Measurements from ENCODE around the gene OTX1.

OTX1 gene

GRCh38 chr2:63029058-63029457 is 21.6 kb upstream of the OTX1 start:
- no peak for DNase-seq (ENCODE audit: low read depth)
- TF ChIP-seq, protein P1, sequence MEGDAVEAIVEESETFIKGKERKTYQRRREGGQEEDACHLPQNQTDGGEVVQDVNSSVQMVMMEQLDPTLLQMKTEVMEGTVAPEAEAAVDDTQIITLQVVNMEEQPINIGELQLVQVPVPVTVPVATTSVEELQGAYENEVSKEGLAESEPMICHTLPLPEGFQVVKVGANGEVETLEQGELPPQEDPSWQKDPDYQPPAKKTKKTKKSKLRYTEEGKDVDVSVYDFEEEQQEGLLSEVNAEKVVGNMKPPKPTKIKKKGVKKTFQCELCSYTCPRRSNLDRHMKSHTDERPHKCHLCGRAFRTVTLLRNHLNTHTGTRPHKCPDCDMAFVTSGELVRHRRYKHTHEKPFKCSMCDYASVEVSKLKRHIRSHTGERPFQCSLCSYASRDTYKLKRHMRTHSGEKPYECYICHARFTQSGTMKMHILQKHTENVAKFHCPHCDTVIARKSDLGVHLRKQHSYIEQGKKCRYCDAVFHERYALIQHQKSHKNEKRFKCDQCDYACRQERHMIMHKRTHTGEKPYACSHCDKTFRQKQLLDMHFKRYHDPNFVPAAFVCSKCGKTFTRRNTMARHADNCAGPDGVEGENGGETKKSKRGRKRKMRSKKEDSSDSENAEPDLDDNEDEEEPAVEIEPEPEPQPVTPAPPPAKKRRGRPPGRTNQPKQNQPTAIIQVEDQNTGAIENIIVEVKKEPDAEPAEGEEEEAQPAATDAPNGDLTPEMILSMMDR (IDR thresholded peaks at IDR 0.05; ENCODE audit: control insufficient read depth, insufficient read depth, low read depth, low read length, missing control alignments): no peak
- H3K4me3 ChIP-seq (ENCODE audit: control insufficient read depth, low read depth, low read length): no peak overlapping the region

DNA sequence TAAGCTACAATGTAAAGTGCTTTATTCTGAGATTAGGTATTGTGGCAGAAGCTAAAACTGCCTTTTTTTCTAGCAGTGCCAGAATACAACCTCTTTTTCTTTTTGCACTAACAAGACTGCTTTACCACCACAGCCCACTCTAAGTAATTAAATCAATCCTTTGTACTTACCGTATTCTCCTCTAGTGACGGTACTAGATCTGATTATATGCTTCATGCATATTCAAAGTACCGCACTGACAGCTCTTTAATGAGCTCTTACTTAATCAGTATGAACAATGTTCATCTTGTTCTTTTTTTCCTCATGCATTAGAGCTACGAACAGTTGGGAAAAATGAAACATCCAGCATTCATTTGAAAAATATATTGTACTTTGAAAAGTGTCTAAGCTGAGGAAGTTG is 16.1 kb upstream of the OTX1 start:
- no peak for DNase-seq (ENCODE audit: low read depth)
- H3K4me3 ChIP-seq (ENCODE audit: control insufficient read depth, low read depth, low read length): no peak overlapping the region
- TF ChIP-seq, protein P1 (IDR thresholded peaks at IDR 0.05; ENCODE audit: control insufficient read depth, insufficient read depth, low read depth, low read length, missing control alignments): no peak

- TF ChIP-seq, protein P1 (IDR thresholded peaks at IDR 0.05; ENCODE audit: control insufficient read depth, insufficient read depth, low read depth, low read length, missing control alignments): no peak
- H3K4me3 ChIP-seq (ENCODE audit: control insufficient read depth, low read depth, low read length): no peak overlapping the region
- no peak for DNase-seq (ENCODE audit: low read depth)
Observed at GRCh38 chr2:63035169-63035568, 15.5 kb upstream of the OTX1 start.

DNA sequence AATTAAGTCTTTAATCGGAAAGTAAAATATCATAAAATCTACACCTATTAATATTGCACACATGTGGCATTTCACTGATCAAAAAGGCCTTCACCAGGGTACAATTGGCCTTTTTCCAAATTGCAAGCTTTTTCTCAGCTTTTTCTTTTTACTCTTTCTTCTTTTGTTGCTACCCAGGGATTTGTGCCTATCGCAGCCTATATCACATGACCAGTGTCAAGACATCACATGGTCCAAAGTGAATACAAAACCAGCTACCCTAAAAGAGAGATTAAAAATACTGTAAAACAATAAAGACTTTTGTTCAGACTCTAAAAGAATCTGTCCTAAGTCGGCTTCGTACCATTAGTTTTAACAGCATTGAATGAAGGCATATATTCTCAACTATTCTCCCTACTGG is 15.0 kb upstream of the OTX1 start:
- TF ChIP-seq, protein P1 (IDR thresholded peaks at IDR 0.05; ENCODE audit: control insufficient read depth, insufficient read depth, low read depth, low read length, missing control alignments): no peak

DNA sequence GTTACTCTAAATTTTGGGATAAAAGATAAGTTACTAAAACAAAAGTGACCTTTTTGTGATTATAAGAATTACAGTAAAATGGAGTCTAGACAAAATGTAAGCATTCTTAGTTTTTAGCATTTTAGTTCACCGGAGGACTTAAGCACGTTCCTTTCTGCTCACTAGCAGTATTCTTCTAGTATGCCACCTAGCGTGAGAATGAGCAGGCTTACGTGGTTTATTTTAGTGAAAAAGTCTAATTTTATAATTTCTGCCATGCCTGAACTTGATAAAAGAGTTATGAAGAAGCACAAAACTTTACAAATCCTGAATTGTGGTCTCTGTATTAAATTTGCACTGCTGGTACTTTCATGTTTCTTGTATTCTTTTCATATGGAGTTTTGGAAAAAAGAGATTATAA is 12.6 kb upstream of the OTX1 start:
- TF ChIP-seq, protein P1 (IDR thresholded peaks at IDR 0.05; ENCODE audit: control insufficient read depth, insufficient read depth, low read depth, low read length, missing control alignments): no peak
- DNase-seq (ENCODE audit: low read depth): no peak
- no peak overlapping the region for H3K4me3 ChIP-seq (ENCODE audit: control insufficient read depth, low read depth, low read length)

More for the DNA sequence above, 15.0 kb upstream of the OTX1 start:
- H3K4me3 ChIP-seq (ENCODE audit: control insufficient read depth, low read depth, low read length): no peak overlapping the region
- DNase-seq (ENCODE audit: low read depth): no peak

GRCh38 chr2:63040586-63040985 is 10.0 kb upstream of the OTX1 start:
- TF ChIP-seq, protein P1 (IDR thresholded peaks at IDR 0.05; ENCODE audit: control insufficient read depth, insufficient read depth, low read depth, low read length, missing control alignments): no peak
- no peak overlapping the region for H3K4me3 ChIP-seq (ENCODE audit: control insufficient read depth, low read depth, low read length)
- no peak for DNase-seq (ENCODE audit: low read depth)

DNA sequence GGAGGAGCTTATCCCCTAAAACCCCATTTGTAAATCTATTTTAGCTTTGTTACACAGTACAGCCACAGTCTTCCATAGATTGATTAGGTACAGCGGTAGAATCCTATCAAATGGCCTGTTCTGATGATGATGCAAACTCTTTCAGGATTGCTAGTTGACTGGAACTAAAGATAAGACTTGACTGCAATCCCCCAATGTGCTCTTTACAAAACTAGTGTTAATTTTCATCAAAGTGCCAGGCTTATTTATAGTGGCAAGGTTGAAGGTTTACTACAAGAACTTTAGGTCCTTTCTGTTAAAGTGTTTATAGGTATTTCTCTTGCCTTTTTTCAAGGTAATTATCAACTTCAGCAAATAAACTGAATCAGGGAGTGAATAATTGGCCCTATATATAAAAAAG is 9.0 kb upstream of the OTX1 start:
- DNase-seq (ENCODE audit: low read depth): no peak
- H3K4me3 ChIP-seq (ENCODE audit: control insufficient read depth, low read depth, low read length): no peak overlapping the region
- TF ChIP-seq, protein P1 (IDR thresholded peaks at IDR 0.05; ENCODE audit: control insufficient read depth, insufficient read depth, low read depth, low read length, missing control alignments): no peak
